GM12878 (cell line): ENCODE data around the gene TRPM7. TPM values are rescaled to one million over a fixed set of nuclear protein-coding genes. Genes with fewer than 3 reads are reported as not detected.

Experiments
- ATAC-seq: fragments of 200-7000 bp; cut with Tn5 transposase; 3 replicates; pipeline ENCODE4 v1.9.1; 2020; ENCODE audit warnings: mild to moderate bottlenecking, moderate library complexity
- BruUV-seq: library from RNA; stranded (reverse); fragments of 400-500 nt; replicated peaks from 2 replicates; lab custom pipeline; 2021; lab: Mats Ljungman, UMichigan
- CTCF ChIA-PET: fragments of 300-600 bp; sonication (Branson Sonifier 250); formaldehyde crosslinking; extraction: SDS; loops from one replicate; lab custom pipeline; 2021; ENCODE audit warnings: inconsistent platforms; lab: Yijun Ruan, JAX
- POLR2A ChIA-PET: fragments of 350-600 bp; formaldehyde crosslinking; extraction: SDS; loops from one replicate; lab custom pipeline; 2021; ENCODE audit warnings: inconsistent platforms; lab: Charles Lee
- RAD21 ChIA-PET: fragments of 300-600 bp; sonication (Branson Sonifier 250); formaldehyde crosslinking; loops from one replicate; lab custom pipeline; 2023; ENCODE audit warnings: antibody characterized with exemption; ENCODE audit not compliant: unreplicated experiment; lab: Charles Lee
- SMC1A ChIA-PET: fragments of 300-600 bp; sonication (Branson Sonifier 250); formaldehyde crosslinking; loops from one replicate; lab custom pipeline; 2023; ENCODE audit not compliant: unreplicated experiment, uncharacterized antibody; lab: Charles Lee
- DNase-seq: peaks from one replicate; pipeline ENCODE4 v3.0.0-alpha.2; 2011; ENCODE audit warnings: low read depth, low spot score
- FAIRE-seq: peaks from 3 replicates; lab custom pipeline; 2011; peaks lifted over from hg19 to GRCh38; lab: Jason Lieb, UNC
- H2AFZ ChIP-seq: 2 replicates; pipeline ENCODE4 v1.6.0; 2011; ENCODE audit warnings: low read depth, low read length, control low read depth; ENCODE audit not compliant: control insufficient read depth
- H3K27ac ChIP-seq: 2 replicates; pipeline ENCODE4 v1.5.1; 2011; ENCODE audit warnings: control low read depth; ENCODE audit not compliant: control insufficient read depth, insufficient read depth
- H3K27me3 ChIP-seq, 2 experiments: replicated peaks in 1 of 2; 2 replicates each; pipeline versions ENCODE4 v1.6.0 to v1.6.1; 2011; ENCODE audit warnings: low read length in 1 of 2; ENCODE audit not compliant: control insufficient read depth in 2 of 2, insufficient read depth in 2 of 2
- H3K36me3 ChIP-seq, 2 experiments: 2 replicates each; pipeline ENCODE4 v1.5.1; 2011; ENCODE audit warnings: low read length in 1 of 2; ENCODE audit not compliant: control insufficient read depth in 2 of 2, insufficient read depth in 2 of 2
- H3K4me1 ChIP-seq: 2 replicates; pipeline ENCODE4 v1.6.1; 2011; ENCODE audit warnings: mild to moderate bottlenecking, low read length, moderate library complexity, mixed read lengths; ENCODE audit not compliant: control insufficient read depth, insufficient read depth
- H3K4me2 ChIP-seq: 2 replicates; pipeline ENCODE4 v1.6.0; 2011; ENCODE audit warnings: control low read depth; ENCODE audit not compliant: control insufficient read depth, insufficient read depth
- H3K4me3 ChIP-seq: fragments of 200-600 bp; sonication (generic); 2 replicates; pipeline ENCODE4 v1.5.1; 2016
- H3K79me2 ChIP-seq: 2 replicates; pipeline ENCODE4 v1.6.0; 2011; ENCODE audit warnings: low read length; ENCODE audit not compliant: control insufficient read depth, insufficient read depth
- H3K9ac ChIP-seq: 2 replicates; pipeline ENCODE4 v1.8.0; 2011; ENCODE audit warnings: low read length, control low read depth, mixed read lengths; ENCODE audit not compliant: control insufficient read depth, insufficient read depth
- H3K9me3 ChIP-seq: replicated peaks from 3 replicates; pipeline ENCODE4 v1.5.1; 2011; ENCODE audit warnings: mild to moderate bottlenecking, low read length; ENCODE audit not compliant: control insufficient read depth, insufficient read depth
- H4K20me1 ChIP-seq: 2 replicates; pipeline ENCODE4 v1.6.0; 2011; ENCODE audit not compliant: control insufficient read depth, insufficient read depth
- WGBS: methylation state at CpG from one replicate; pipeline ENCODE4 v1.1.6; 2016; ENCODE audit warnings: low lambda C conversion rate; ENCODE audit not compliant: insufficient replicate concordance, insufficient coverage; ENCODE audit errors: missing lambda C conversion rate; 5-methylcytosine and 5-hydroxymethylcytosine counted together
- in situ Hi-C: fragments of 300-500 bp; cut with MboI; formaldehyde crosslinking; loops from 9 replicates; pipeline ENCODE4 v1.14.3; 2018; ENCODE audit warnings: mixed read lengths
- intact Hi-C: fragments of 100-400 bp; cut with micrococcal nuclease; formaldehyde crosslinking; loops from one replicate; pipeline ENCODE4 v1.14.2; 2022; ENCODE audit not compliant: unreplicated experiment
- polyA plus RNA-seq, 11 experiments: library from polyadenylated mRNA; depleted of rRNA in 4 of 11; unstranded in 6 of 11; stranded (reverse) in 5 of 11; fragments of >200 nt; fragmentation: Nextera tagmentation in 4 of 11; fragmentation: Illumina TruSeq in 1 of 11; extraction: Ambion mirVana in 4 of 11; extraction: Trizol in 1 of 11; gene quantifications; 1 replicate in 1 of 11; 2 replicates in 10 of 11; pipeline versions ENCODE4 v1.2.1 to v1.2.3, GENCODE V29; 2011 to 2016; ENCODE audit warnings: inconsistent platforms in 2 of 11, missing spikeins in 2 of 11, low read depth in 1 of 11
- total RNA-seq, 4 experiments: library from RNA; depleted of rRNA in 3 of 4; stranded (reverse); fragments of >200 nt in 3 of 4; fragmentation: Illumina TruSeq in 1 of 4; extraction: Trizol in 1 of 4; gene quantifications; 2 replicates each; pipeline versions ENCODE4 v1.2.1 to v1.2.3, GENCODE V29; 2013 to 2021
- TF ChIP-seq, protein P1 (sequence below): fragments of 450-650 bp; IDR thresholded peaks from 2 replicates; pipeline ENCODE4 v1.6.1; 2017; ENCODE audit warnings: mild to moderate bottlenecking, low read depth, inconsistent platforms; ENCODE audit not compliant: poor library complexity, severe bottlenecking
- TF ChIP-seq, protein P2 (sequence below): IDR thresholded peaks from 2 replicates; pipeline ENCODE4 v1.6.1; 2011; ENCODE audit warnings: borderline replicate concordance, low read depth, mild to moderate bottlenecking, moderate library complexity, low read length; ENCODE audit not compliant: insufficient read depth, poor library complexity, severe bottlenecking
- TF ChIP-seq, protein P3 (sequence below): IDR thresholded peaks from 2 replicates; pipeline ENCODE4 v1.6.1; 2011; ENCODE audit warnings: borderline replicate concordance, low read depth, mild to moderate bottlenecking, moderate library complexity, mixed read lengths, low read length; ENCODE audit not compliant: insufficient read depth; ENCODE audit errors: extremely low read length
- TF ChIP-seq, protein P4 (sequence below): fragments of 450-650 bp; formaldehyde crosslinking; IDR thresholded peaks from 2 replicates; pipeline ENCODE4 v1.4.0; 2022; ENCODE audit warnings: mild to moderate bottlenecking, moderate library complexity
- TF ChIP-seq, protein P5 (sequence below): fragments of 150-350 bp; IDR thresholded peaks from 2 replicates; pipeline ENCODE4 v1.6.1; 2016; ENCODE audit warnings: low read depth, low read length

TRPM7 gene
- total and polyA plus RNA-seq, 10 of the 15 experiments (the other 5 are each of a cell fraction or from before 2014, with no cell fraction given): 4.5 to 49.7 (median 22.5) TPM

DNA sequence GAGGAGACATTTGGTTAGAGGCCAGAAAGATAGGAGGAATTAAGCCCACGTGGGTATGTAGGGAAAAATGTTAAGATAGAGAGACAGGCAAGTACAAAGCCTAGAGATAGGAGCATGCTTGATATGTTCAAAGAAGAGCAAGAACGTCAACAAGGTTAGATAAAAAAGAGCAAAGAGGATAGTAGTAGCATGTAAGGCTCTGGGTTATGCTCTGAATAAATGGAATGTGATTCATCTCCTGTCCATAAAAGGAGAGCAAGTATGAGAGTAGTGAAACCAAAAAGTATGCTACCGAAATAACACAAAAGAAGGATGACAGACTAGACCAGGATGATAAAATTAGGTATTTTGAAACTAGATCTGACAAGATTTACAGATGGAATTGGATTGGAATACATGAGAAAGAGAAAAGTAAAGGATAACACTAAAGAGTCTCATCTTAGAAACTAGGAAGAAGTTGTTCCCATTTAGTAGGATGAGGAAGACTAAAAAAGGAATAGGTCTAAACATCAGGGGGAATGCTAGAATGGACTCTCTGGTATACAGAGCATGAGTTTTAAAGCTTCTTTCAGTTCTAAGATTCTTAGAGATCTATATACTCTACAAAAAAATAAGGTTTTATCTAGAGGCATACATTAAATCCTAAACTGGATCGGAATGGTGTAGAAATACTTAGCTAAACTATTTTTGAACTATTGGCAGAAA, 59.1 kb downstream of the TRPM7 start:
- SMC1A ChIA-PET: interaction anchor here (1.5 kb wide), 1 partner anchor 14 kb away, joined by 4 read pairs; no protein-coding TSS in a partner anchor
- WGBS: 60% methylated on average over 4 of the region's 4 CpGs
- no peaks in the 10 kb centered on the region for H3K27me3 ChIP-seq
- no peak overlapping the region for H2AFZ ChIP-seq
- BruUV-seq: no TSS peak
- FAIRE-seq (no peak), DNase-seq (no peak), ATAC-seq (no peak)
- H3K27ac ChIP-seq: no peak overlapping the region
- peaks cover 2 to 18% of the 10 kb centered on the region in 2 experiments for H3K36me3 ChIP-seq
- POLR2A ChIA-PET: no interaction called here
- H3K79me2 ChIP-seq: no peaks in the 10 kb centered on the region
- RAD21 ChIA-PET: no interaction called here
- CTCF ChIA-PET: interaction anchor here (1.4 kb wide), 1 partner anchor 250 kb away, joined by 4 read pairs; no protein-coding TSS in a partner anchor
- no peak overlapping the region for H3K4me2 ChIP-seq
- H3K4me1 ChIP-seq: no peaks in the 10 kb centered on the region
- TF ChIP-seq, protein P1, sequence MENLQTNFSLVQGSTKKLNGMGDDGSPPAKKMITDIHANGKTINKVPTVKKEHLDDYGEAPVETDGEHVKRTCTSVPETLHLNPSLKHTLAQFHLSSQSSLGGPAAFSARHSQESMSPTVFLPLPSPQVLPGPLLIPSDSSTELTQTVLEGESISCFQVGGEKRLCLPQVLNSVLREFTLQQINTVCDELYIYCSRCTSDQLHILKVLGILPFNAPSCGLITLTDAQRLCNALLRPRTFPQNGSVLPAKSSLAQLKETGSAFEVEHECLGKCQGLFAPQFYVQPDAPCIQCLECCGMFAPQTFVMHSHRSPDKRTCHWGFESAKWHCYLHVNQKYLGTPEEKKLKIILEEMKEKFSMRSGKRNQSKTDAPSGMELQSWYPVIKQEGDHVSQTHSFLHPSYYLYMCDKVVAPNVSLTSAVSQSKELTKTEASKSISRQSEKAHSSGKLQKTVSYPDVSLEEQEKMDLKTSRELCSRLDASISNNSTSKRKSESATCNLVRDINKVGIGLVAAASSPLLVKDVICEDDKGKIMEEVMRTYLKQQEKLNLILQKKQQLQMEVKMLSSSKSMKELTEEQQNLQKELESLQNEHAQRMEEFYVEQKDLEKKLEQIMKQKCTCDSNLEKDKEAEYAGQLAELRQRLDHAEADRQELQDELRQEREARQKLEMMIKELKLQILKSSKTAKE: no peak
- TF ChIP-seq, protein P2, sequence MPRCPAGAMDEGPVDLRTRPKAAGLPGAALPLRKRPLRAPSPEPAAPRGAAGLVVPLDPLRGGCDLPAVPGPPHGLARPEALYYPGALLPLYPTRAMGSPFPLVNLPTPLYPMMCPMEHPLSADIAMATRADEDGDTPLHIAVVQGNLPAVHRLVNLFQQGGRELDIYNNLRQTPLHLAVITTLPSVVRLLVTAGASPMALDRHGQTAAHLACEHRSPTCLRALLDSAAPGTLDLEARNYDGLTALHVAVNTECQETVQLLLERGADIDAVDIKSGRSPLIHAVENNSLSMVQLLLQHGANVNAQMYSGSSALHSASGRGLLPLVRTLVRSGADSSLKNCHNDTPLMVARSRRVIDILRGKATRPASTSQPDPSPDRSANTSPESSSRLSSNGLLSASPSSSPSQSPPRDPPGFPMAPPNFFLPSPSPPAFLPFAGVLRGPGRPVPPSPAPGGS: no peak
- TF ChIP-seq, protein P3, sequence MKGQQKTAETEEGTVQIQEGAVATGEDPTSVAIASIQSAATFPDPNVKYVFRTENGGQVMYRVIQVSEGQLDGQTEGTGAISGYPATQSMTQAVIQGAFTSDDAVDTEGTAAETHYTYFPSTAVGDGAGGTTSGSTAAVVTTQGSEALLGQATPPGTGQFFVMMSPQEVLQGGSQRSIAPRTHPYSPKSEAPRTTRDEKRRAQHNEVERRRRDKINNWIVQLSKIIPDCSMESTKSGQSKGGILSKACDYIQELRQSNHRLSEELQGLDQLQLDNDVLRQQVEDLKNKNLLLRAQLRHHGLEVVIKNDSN: no peak
- TF ChIP-seq, protein P4, sequence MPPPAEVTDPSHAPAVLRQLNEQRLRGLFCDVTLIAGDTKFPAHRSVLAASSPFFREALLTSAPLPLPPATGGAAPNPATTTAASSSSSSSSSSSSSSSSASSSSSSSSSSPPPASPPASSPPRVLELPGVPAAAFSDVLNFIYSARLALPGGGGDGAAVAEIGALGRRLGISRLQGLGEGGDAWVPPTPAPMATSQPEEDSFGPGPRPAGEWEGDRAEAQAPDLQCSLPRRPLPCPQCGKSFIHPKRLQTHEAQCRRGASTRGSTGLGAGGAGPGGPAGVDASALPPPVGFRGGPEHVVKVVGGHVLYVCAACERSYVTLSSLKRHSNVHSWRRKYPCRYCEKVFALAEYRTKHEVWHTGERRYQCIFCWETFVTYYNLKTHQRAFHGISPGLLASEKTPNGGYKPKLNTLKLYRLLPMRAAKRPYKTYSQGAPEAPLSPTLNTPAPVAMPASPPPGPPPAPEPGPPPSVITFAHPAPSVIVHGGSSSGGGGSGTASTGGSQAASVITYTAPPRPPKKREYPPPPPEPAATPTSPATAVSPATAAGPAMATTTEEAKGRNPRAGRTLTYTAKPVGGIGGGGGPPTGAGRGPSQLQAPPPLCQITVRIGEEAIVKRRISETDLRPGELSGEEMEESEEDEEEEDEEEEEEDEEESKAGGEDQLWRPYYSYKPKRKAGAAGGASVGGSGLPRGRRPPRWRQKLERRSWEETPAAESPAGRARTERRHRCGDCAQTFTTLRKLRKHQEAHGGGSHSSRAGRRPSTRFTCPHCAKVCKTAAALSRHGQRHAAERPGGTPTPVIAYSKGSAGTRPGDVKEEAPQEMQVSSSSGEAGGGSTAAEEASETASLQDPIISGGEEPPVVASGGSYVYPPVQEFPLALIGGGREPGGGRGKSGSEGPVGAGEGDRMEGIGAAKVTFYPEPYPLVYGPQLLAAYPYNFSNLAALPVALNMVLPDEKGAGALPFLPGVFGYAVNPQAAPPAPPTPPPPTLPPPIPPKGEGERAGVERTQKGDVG (CRISPR knock-in tag): no peak
- TF ChIP-seq, protein P5, sequence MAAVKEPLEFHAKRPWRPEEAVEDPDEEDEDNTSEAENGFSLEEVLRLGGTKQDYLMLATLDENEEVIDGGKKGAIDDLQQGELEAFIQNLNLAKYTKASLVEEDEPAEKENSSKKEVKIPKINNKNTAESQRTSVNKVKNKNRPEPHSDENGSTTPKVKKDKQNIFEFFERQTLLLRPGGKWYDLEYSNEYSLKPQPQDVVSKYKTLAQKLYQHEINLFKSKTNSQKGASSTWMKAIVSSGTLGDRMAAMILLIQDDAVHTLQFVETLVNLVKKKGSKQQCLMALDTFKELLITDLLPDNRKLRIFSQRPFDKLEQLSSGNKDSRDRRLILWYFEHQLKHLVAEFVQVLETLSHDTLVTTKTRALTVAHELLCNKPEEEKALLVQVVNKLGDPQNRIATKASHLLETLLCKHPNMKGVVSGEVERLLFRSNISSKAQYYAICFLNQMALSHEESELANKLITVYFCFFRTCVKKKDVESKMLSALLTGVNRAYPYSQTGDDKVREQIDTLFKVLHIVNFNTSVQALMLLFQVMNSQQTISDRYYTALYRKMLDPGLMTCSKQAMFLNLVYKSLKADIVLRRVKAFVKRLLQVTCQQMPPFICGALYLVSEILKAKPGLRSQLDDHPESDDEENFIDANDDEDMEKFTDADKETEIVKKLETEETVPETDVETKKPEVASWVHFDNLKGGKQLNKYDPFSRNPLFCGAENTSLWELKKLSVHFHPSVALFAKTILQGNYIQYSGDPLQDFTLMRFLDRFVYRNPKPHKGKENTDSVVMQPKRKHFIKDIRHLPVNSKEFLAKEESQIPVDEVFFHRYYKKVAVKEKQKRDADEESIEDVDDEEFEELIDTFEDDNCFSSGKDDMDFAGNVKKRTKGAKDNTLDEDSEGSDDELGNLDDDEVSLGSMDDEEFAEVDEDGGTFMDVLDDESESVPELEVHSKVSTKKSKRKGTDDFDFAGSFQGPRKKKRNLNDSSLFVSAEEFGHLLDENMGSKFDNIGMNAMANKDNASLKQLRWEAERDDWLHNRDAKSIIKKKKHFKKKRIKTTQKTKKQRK: no peak
- in situ Hi-C loops: no loop called here
- no peak overlapping the region for H3K4me3 ChIP-seq
- H3K9me3 ChIP-seq: no peaks in the 10 kb centered on the region
- no peaks in the 10 kb centered on the region for H4K20me1 ChIP-seq
- H3K9ac ChIP-seq: no peak overlapping the region
- intact Hi-C loops: no loop called here
